Measurements from ENCODE around the gene RPS6KA5. TPM values are rescaled to one million over a fixed set of nuclear protein-coding genes. Genes with fewer than 3 reads are reported as not detected.

RPS6KA5 gene
- total and polyA plus RNA-seq, 2 donors (not counting 1 experiment from before 2014, with no cell fraction given), result 0.59 to 2.0 TPM

GRCh38 chr14:90936757-90937440, 123.5 kb downstream of the RPS6KA5 start:
- Histone ChIP-seq H3K27me3 (ENCODE audit: control insufficient read depth, insufficient read depth, low read length) (no peaks in the 10 kb centered on the region), H3K27ac (ENCODE audit: insufficient read depth, low read length) (no peak overlapping the region), H3K4me2 (ENCODE audit: extremely low read depth, insufficient read depth, low read length) (no peak overlapping the region), H2AFZ (ENCODE audit: low read length) (no peak overlapping the region), H3K36me3 (ENCODE audit: control insufficient read depth, insufficient read depth, low read length) (no peaks in the 10 kb centered on the region), H3K9ac (ENCODE audit: insufficient read depth, low read length) (no peak overlapping the region), H4K20me1 (ENCODE audit: control insufficient read depth, extremely low read depth, insufficient read depth, low read length) (no peaks in the 10 kb centered on the region), H3K9me3 (ENCODE audit: control insufficient read depth, insufficient read depth, low read depth, low read length) (no peaks in the 10 kb centered on the region), H3K4me1 (ENCODE audit: control insufficient read depth, extremely low read depth, insufficient read depth, low read length) (no peaks in the 10 kb centered on the region), H3K79me2 (ENCODE audit: control insufficient read depth, insufficient read depth, low read length) (no peaks in the 10 kb centered on the region), H3K4me3 (replicated peaks in 1 of 4; ENCODE audit: control extremely low read depth in 1 of 4, insufficient read depth in 1 of 4, low read depth in 3 of 4, low read length in 4 of 4) (no peak overlapping the region)
- no peak for DNase-seq (ENCODE audit: low read depth in 2 of 2)
- TF ChIP-seq EZH2 (IDR thresholded peaks at IDR 0.05; ENCODE audit: low read length, missing control alignments), result no peak
- TF ChIP-seq, protein P1, sequence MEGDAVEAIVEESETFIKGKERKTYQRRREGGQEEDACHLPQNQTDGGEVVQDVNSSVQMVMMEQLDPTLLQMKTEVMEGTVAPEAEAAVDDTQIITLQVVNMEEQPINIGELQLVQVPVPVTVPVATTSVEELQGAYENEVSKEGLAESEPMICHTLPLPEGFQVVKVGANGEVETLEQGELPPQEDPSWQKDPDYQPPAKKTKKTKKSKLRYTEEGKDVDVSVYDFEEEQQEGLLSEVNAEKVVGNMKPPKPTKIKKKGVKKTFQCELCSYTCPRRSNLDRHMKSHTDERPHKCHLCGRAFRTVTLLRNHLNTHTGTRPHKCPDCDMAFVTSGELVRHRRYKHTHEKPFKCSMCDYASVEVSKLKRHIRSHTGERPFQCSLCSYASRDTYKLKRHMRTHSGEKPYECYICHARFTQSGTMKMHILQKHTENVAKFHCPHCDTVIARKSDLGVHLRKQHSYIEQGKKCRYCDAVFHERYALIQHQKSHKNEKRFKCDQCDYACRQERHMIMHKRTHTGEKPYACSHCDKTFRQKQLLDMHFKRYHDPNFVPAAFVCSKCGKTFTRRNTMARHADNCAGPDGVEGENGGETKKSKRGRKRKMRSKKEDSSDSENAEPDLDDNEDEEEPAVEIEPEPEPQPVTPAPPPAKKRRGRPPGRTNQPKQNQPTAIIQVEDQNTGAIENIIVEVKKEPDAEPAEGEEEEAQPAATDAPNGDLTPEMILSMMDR (conservative IDR thresholded peaks at IDR 0.05 in 1 of 2, IDR thresholded peaks at IDR 0.05 in 1 of 2; ENCODE audit: low read depth in 1 of 2, low read length in 2 of 2), result no peak

GRCh38 chr14:90924621-90925340, 135.7 kb downstream of the RPS6KA5 start:
- TF ChIP-seq, protein P1 (conservative IDR thresholded peaks at IDR 0.05 in 1 of 2, IDR thresholded peaks at IDR 0.05 in 1 of 2; ENCODE audit: low read depth in 1 of 2, low read length in 2 of 2), result no peak
- no peak for TF ChIP-seq EZH2 (IDR thresholded peaks at IDR 0.05; ENCODE audit: low read length, missing control alignments)
- H2AFZ ChIP-seq (ENCODE audit: low read length), result no peak overlapping the region
- H3K36me3 ChIP-seq (ENCODE audit: control insufficient read depth, insufficient read depth, low read length), result no peaks in the 10 kb centered on the region
- peak in 1 of 2 donors; percentile 70 for DNase-seq (ENCODE audit: low read depth in 2 of 2)
- no peaks in the 10 kb centered on the region for H3K79me2 ChIP-seq (ENCODE audit: control insufficient read depth, insufficient read depth, low read length)
- no peak overlapping the region for H3K27ac ChIP-seq (ENCODE audit: insufficient read depth, low read length)
- H3K4me2 ChIP-seq (ENCODE audit: extremely low read depth, insufficient read depth, low read length), result no peak overlapping the region
- no peaks in the 10 kb centered on the region for H4K20me1 ChIP-seq (ENCODE audit: control insufficient read depth, extremely low read depth, insufficient read depth, low read length)
- H3K27me3 ChIP-seq (ENCODE audit: control insufficient read depth, insufficient read depth, low read length), result no peaks in the 10 kb centered on the region
- no peaks in the 10 kb centered on the region for H3K9me3 ChIP-seq (ENCODE audit: control insufficient read depth, insufficient read depth, low read depth, low read length)
- no peaks in the 10 kb centered on the region for H3K4me1 ChIP-seq (ENCODE audit: control insufficient read depth, extremely low read depth, insufficient read depth, low read length)
- H3K4me3 ChIP-seq (replicated peaks in 1 of 4; ENCODE audit: control extremely low read depth in 1 of 4, insufficient read depth in 1 of 4, low read depth in 3 of 4, low read length in 4 of 4), result no peak overlapping the region
- H3K9ac ChIP-seq (ENCODE audit: insufficient read depth, low read length), result no peak overlapping the region

DNA sequence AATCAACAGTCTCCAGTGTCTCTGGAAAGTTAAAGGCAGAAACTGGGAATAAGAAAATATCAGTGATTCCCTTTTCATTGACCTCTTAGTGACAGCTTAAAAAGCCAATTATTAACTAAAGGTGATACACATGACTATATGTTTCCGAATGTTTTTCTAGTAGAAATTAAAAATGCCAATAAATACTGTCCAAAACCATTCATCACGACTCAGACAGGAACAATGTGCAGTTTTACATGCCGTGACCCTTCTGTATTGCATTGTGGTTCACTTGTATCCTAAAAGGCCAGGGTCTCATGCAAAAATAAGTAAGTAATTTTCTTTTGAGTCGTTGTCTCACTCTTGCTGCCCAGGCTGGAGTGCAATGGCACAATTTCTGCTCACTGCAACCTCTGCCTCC, 138.3 kb downstream of the RPS6KA5 start:
- Histone ChIP-seq H4K20me1 (ENCODE audit: control insufficient read depth, extremely low read depth, insufficient read depth, low read length) (no peaks in the 10 kb centered on the region), H2AFZ (ENCODE audit: low read length) (no peak overlapping the region), H3K4me3 (replicated peaks in 1 of 4; ENCODE audit: control extremely low read depth in 1 of 4, insufficient read depth in 1 of 4, low read depth in 3 of 4, low read length in 4 of 4) (no peak overlapping the region), H3K9me3 (ENCODE audit: control insufficient read depth, insufficient read depth, low read depth, low read length) (no peaks in the 10 kb centered on the region), H3K4me1 (ENCODE audit: control insufficient read depth, extremely low read depth, insufficient read depth, low read length) (no peaks in the 10 kb centered on the region), H3K36me3 (ENCODE audit: control insufficient read depth, insufficient read depth, low read length) (no peaks in the 10 kb centered on the region), H3K27me3 (ENCODE audit: control insufficient read depth, insufficient read depth, low read length) (no peaks in the 10 kb centered on the region), H3K27ac (ENCODE audit: insufficient read depth, low read length) (no peak overlapping the region), H3K79me2 (ENCODE audit: control insufficient read depth, insufficient read depth, low read length) (no peaks in the 10 kb centered on the region), H3K9ac (ENCODE audit: insufficient read depth, low read length) (no peak overlapping the region), H3K4me2 (ENCODE audit: extremely low read depth, insufficient read depth, low read length) (no peak overlapping the region)
- no peak for DNase-seq (ENCODE audit: low read depth in 2 of 2)
- TF ChIP-seq EZH2 (IDR thresholded peaks at IDR 0.05; ENCODE audit: low read length, missing control alignments), result no peak
- TF ChIP-seq, protein P1 (conservative IDR thresholded peaks at IDR 0.05 in 1 of 2, IDR thresholded peaks at IDR 0.05 in 1 of 2; ENCODE audit: low read depth in 1 of 2, low read length in 2 of 2), result no peak
